ENCODE measurements around the gene FAM120A. TPM values are rescaled to one million over a fixed set of nuclear protein-coding genes. Genes with fewer than 3 reads are reported as not detected.

The FAM120A gene
- total RNA-seq, 2 donors from 2014 or later: 56.8 to 77.5 TPM

GRCh38 chr9:93463638-93464248 is 12.3 kb downstream of the FAM120A start:
- peaks cover 74% of the 10 kb centered on the region for H3K4me1 ChIP-seq

GRCh38 chr9:93464395-93464794 is 12.9 kb downstream of the FAM120A start:
- 63 to 64% methylated on average over 3 of the region's 3 CpGs for WGBS, 2 donors
- Histone ChIP-seq H3K4me3 (no peak overlapping the region), H3K27ac (peak overlapping the region in 2 of 4 donors; percentile 14 to 56), H3K4me1 (peaks cover 74% of the 10 kb centered on the region), H3K9me3 (no peaks in the 10 kb centered on the region), H3K36me3 (replicated peaks in 1 of 2; ENCODE audit: insufficient read depth in 1 of 2, low read depth in 2 of 2) (no peaks in the 10 kb centered on the region), H3K27me3 (no peaks in the 10 kb centered on the region)
- DNase-seq: no peak
- TF ChIP-seq POLR2A (IDR thresholded peaks at IDR 0.05): no peak
- no peak for TF ChIP-seq CTCF (IDR thresholded peaks at IDR 0.05)
- no peak for ATAC-seq
- intact Hi-C loops (cut with DNase I): no loop called here

More at GRCh38 chr9:93463638-93464248, 12.3 kb downstream of the FAM120A start:
- WGBS, 2 donors: 76 to 78% methylated on average over 4 of the region's 4 CpGs
- TF ChIP-seq CTCF (IDR thresholded peaks at IDR 0.05) (no peak), POLR2A (IDR thresholded peaks at IDR 0.05) (no peak)
- H3K27me3 ChIP-seq: no peaks in the 10 kb centered on the region
- ATAC-seq: no peak
- no peak for DNase-seq
- no peak overlapping the region for H3K4me3 ChIP-seq
- H3K9me3 ChIP-seq: no peaks in the 10 kb centered on the region
- intact Hi-C loops (cut with DNase I): no loop called here
- H3K36me3 ChIP-seq (replicated peaks in 1 of 2; ENCODE audit: insufficient read depth in 1 of 2, low read depth in 2 of 2): no peaks in the 10 kb centered on the region
- peak overlapping the region in 1 of 4 donors; percentile 14 for H3K27ac ChIP-seq

- peaks cover 76% of the 10 kb centered on the region for H3K4me1 ChIP-seq
- H3K27ac ChIP-seq: peak overlapping the region in 2 of 4 donors; percentile 14 to 56
- 69 to 79% methylated on average over 2 of the region's 2 CpGs for WGBS, 2 donors
- intact Hi-C loops (cut with DNase I): no loop called here
- no peaks in the 10 kb centered on the region for H3K9me3 ChIP-seq
- ATAC-seq: no peak
- no peaks in the 10 kb centered on the region for H3K36me3 ChIP-seq (replicated peaks in 1 of 2; ENCODE audit: insufficient read depth in 1 of 2, low read depth in 2 of 2)
- no peak for TF ChIP-seq POLR2A (IDR thresholded peaks at IDR 0.05)
- no peak for TF ChIP-seq CTCF (IDR thresholded peaks at IDR 0.05)
- no peak for DNase-seq
- H3K27me3 ChIP-seq: no peaks in the 10 kb centered on the region
- no peak overlapping the region for H3K4me3 ChIP-seq
Measured at GRCh38 chr9:93464876-93465275, 13.4 kb downstream of the FAM120A start.

GRCh38 chr9:93465855-93466254 is 14.4 kb downstream of the FAM120A start:
- no peak overlapping the region for H3K4me3 ChIP-seq
- H3K9me3 ChIP-seq: no peaks in the 10 kb centered on the region
- ATAC-seq (peak; percentile 74), DNase-seq (peak; percentile 38 to 63 (median 50))
- peak overlapping the region; percentile 6 to 64 (median 43) for H3K27ac ChIP-seq
- no peak for TF ChIP-seq POLR2A (IDR thresholded peaks at IDR 0.05)
- no peak for TF ChIP-seq CTCF (IDR thresholded peaks at IDR 0.05)
- no peaks in the 10 kb centered on the region for H3K36me3 ChIP-seq (replicated peaks in 1 of 2; ENCODE audit: insufficient read depth in 1 of 2, low read depth in 2 of 2)
- peaks cover 78% of the 10 kb centered on the region for H3K4me1 ChIP-seq
- H3K27me3 ChIP-seq: no peaks in the 10 kb centered on the region
- intact Hi-C loops (cut with DNase I): no loop called here
- WGBS, 2 donors: 24 to 37% methylated on average over 6 of the region's 6 CpGs

All from body of pancreas (tissue), 4 donors.